SKM-1 (cell line): Measurements from ENCODE around the gene PLEKHG2.
A peak's percentile ranks its signal among the peaks of the same experiment; 100 is the strongest.

Experiments used
- DNase-seq: peaks from one replicate; lab custom pipeline; 2025; ENCODE audit not compliant: unreplicated experiment; lab: John Stamatoyannopoulos, UW

The PLEKHG2 gene

DNA sequence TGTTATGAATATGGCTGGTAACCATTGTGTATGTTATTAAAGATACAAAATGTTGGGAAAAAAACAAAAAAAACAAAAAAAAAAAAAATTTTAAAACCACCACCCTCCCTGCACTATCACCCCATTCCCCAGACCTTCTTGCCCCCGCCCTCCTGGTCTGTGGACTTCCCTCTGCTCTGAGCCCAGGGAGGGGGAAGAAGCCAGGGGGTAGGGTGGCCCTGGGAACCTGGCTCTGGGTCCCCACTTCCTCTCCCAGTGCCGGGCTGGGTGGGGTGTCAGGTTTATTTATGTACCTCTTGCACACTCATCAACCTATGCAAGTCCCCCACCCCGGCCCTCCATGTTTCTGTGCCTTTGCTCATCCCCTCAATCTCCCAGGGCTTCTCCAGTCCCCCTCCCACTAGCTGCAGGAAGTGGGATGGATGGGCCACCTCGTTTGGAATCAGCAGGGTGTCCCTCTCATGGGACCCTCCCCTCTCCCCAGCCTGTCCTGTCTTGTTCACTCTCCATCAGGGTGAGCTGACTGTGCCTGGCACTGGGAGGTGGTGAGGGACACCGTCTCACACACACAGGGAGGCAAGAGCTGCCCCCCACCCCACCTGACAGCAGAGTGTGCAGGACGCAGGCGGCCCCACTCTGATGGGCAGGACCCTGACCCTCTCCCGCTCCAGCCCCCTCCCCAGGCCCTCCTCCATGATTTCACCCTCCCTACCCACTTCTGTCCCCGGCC is 27.5 kb upstream of the PLEKHG2 start:
- no peak for DNase-seq

DNA sequence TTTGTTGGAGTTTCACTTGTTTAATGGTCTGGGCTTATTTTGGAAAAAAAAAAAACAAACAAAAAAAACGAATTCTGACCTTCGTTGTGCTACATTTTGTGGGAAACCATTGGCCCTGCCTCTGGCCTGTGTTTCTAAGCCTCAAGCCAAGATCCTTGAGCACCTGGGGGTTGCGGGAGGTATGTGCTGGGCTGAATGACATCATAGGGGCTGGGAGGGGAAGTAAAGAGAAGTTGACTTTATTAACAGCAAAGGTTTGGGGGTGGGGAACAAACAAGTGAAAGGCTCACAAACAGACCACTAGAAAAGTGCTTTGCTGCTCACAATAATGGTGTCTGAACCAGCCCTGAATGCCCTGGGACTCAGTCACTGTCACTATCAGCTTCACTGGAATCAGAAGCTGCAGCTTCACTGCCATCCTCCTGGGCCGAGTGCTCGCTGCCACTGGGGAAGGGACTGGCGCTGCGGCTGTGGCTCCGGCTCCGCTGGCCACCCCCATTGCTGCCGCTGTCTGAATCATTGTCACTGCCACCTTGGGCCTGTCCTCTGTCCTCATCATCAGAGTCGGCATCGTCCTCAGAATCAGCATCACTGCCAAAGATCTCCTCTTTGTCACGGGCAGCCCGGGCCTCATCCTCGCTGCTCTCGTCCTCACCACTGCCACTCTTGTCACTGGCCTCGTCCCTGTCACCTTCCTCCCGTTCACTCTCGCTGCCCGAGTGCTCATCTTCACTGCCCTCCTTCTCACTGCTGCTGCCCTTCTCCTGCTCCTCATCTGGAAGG is 26.6 kb upstream of the PLEKHG2 start:
- no peak for DNase-seq

DNA sequence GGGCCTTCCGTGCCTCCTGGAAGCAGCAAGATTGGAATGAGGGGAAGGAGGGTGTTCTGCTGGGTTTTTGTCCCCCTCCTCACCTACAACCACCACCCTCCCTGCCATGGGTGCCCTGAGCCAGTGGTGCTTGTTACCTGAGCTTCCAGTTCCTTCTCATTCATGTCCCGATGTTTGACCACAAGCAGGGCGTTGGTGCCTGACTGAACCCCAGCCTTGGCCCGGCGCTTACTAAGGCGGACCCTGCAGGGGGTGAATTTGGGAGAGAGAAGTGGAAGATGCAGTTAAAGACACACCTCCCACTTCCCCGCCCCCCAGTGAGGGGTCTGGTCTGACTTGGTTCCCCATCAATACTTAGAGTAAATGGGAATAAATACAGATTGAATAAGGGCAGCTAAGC is 25.9 kb upstream of the PLEKHG2 start:
- no peak for DNase-seq

DNA sequence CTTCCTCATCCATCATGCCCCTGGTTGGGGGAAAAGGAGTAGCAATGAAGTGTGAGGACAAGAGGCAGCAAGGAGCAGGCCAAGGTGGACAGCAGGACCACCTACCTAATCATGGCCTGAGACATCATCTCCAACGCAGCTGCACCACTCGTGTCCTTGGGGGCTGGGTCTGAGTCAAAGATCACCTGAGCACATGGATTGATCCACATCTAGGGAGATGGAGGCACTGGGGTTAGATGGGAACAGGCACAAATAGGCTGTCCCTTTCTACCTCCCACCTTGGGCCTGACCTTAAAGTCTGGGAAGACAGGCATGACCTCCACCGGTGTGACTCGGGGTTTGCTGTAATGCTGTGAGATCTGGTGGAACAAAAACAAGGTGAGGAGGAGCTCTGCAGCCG is 23.8 kb upstream of the PLEKHG2 start:
- DNase-seq = no peak

DNA sequence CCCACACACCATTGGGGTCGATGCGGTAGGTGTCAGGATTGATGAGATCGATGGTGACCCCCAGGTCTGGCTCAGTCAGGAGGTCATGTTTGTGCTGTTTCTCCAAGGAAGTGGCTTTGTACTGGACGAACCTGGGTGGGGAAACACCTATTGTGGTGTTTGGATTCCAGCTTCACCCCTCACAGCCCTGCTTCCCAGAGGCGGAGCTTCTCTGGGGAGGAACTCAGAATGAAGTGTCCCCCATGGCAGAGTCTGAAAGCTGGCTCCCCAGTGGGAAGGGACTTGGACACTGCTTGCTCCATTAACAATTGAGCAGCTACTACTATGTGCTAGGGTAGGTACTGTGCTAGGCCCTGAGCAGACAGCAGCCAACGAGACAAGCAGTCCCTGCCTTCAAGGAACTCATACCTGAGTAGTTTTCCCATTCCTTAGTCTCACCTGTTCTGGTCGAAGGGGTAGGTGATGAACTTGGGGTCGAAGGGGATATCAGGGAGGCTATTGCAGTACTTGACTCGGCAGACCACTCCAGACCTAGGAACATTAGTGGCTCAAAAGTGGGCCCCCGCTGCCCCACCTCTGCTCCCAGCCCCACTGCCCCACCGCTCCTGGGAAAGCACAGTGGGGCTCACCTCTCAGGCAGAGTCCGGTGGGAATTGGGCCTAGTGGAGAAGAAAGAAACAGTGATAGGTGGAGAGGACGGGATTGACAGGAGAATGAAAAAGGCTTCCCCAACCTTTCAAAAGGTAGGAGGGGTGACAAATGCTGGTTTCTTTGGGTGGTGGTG is 22.6 kb upstream of the PLEKHG2 start:
- no peak for DNase-seq

DNA sequence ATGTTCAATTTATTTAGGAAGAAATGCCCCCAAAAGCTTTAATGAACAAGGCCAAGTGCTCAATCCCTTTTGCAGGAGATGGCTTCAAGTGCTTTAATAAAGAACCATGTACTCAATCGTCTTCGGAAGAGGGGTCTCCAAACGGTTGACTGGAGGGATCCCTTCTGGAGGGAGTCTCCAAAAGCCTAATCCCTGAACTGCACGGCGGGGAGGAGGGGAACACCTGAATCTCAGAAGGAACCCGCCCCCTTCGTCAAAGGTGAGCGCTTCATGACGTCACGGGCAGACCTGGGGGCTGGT is 22.1 kb upstream of the PLEKHG2 start:
- no peak for DNase-seq

DNA sequence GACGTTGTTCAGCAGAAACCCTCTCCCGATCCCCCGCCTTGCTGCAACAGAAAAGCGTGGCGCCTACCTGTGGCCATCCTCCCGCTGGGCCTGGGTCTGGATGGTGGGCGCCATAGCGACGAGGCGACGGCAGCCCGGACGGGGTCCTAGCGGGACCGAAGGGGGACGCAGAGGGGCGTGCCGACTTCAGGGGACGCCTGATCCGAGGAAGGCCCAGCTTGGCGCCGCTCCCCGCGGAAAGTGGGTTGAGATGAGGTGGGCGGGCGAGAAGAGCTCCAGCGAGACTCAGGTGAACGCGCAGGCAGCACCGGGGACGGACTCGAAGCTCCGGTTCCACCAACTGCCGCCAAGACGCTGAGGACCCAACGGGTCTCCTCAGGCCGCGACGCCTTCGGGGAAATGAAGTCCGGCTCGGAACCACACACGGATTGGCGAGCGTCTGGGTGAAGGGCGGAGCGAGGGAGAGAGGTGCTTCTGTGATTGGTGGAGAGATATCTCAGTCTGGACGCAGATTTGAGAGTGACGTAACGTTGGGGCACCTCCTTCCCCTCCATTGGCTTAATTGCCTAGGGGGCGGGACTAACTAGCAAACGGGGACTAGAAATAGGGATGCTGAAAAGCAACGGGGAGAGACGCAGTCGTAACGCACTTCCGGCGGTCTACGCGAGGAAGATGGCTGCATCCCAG is 21.6 kb upstream of the PLEKHG2 start, which contains the start of the genes MED29 and PAF1:
Gene MED29, plus strand, starts transcription at position 628 of the 687 bp plus-strand sequence. Its CDS starts 45 bp downstream, at position 673.
Gene PAF1, minus strand, starts transcription at position 356 of the 687 bp plus-strand sequence. Its CDS starts 242 bp downstream, at position 114.
- peak; percentile 99 for DNase-seq

DNA sequence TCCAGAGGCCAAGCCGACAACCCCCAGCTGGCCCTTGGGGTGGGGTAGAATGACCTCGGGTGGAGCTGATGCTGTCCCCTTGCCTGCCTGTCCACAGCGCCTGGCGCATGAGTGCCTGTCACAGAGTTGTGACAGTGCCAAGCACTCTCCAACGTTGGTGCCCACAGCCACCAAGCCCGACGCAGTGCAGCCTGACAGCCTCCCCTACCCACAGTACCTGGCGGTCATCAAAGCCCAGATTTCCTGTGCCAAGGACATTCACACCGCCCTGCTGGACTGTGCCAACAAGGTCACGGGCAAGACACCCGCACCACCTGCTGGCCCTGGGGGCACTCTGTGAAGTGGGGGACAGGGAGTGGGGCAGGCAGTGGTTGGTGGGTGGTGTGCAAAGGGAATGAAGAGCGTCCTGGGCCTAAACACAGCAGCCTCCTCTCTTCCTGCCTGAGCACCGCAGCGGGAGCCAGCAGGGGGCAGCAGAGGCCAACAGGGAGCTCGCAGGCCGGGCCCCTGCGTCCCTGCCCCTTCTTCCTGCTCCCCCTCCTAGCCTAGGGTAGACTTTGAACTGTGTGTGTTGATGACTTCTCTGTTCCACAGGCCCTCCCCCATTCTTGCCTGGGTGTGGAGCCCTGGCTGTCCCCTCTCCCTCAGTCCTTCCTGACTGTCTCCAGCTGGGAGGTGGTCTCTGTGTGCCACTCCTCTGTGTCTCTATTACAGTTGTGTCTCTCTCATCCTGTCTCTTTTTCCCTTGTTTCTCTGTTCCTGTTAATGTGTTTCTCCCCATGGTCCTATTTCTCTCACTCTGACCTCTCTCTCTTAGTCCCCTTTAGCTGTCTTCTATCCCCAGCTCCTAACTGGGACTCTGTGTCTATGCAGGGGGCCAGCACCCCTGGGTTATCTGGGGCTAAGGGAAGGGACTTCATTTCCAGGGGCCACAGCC is 14.8 kb upstream of the PLEKHG2 start:
- DNase-seq = peak; percentile 77

DNA sequence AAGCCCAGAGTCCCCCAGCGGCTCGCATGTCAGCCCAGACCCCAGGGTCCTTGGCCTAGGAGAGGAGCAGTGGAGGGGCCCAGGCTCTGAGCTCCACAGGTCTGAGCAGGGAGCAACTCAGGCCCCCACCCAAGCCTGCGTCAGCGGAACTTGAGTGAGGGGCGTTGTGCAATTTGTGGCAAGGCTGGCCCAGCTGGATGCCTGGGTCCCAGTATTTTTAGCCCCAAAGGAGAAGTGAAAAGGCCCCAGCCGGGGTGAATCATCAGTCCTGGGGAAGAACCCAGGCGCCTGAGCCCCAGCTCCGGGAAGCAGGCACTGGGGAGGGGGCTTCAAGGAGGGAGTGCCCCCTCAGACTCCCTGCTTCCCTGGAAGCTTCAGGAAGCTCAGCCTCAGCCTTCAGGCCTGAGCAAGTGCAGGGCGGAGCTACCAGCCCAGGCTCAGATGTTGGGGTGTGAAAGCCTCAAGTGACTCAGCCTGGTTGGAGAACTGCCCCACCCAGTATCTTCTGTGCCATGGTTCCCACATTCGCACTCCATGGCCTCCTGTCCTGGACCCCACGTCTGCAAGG is 14.1 kb upstream of the PLEKHG2 start:
- DNase-seq = peak; percentile 73

DNA sequence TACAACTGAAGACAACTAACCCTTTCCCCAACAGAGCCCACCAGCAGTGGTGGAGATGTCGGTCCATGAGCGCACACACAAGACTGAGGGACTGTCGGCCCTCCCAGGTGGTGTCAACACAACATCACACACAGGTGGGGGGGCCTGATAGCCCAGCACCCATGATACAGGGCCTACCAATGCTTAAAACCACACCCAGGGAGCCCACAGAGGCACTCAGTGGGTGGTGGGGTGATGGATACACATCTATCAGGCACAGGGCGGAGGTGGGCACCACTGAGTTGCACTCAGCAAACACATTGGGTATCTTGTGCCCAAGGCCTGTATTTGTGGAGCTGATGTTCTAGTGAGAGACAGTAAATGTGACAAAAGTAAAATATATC is 12.8 kb upstream of the PLEKHG2 start:
- no peak for DNase-seq

DNA sequence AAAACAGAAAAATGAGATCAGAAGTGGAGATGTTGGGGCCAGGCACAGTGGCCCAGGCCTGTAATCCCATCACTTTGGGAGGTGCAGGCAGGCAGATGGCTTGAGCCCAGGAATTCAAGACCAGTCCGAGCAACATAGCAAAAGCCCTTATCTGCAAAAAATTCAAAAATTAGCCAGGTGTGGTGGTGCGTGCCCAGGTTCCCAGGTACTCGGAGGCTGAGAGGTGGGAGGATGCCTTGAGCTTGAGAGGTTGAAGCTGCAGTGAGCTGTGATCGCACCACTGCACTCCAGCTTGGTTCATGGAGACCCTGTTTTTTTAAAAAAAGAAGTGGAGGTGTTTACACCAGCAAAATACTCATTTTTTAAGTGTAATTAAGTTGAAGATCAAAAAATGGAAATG is 12.4 kb upstream of the PLEKHG2 start:
- no peak for DNase-seq

DNA sequence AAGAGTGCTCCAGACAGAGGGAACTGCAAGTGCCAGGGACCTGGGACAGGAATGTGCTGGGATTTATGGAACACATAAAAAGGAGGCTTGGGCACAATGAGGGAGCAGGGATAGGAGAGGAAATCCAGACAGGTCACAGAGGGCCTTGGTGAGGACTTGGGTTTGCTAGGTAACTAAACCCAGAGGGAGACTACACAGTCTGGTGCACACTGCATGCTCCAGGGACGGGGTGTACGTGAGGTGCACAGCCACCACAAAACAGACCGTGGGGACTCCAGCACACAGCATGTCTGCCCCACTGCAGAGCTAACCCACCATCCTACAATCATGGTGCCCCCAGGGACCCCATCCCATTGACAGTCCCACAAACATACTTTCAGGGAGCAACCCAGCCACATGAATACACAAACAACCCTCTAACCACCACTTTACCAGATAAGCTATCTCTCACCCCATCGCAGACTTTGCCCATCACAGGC is 11.4 kb upstream of the PLEKHG2 start:
- no peak for DNase-seq

DNA sequence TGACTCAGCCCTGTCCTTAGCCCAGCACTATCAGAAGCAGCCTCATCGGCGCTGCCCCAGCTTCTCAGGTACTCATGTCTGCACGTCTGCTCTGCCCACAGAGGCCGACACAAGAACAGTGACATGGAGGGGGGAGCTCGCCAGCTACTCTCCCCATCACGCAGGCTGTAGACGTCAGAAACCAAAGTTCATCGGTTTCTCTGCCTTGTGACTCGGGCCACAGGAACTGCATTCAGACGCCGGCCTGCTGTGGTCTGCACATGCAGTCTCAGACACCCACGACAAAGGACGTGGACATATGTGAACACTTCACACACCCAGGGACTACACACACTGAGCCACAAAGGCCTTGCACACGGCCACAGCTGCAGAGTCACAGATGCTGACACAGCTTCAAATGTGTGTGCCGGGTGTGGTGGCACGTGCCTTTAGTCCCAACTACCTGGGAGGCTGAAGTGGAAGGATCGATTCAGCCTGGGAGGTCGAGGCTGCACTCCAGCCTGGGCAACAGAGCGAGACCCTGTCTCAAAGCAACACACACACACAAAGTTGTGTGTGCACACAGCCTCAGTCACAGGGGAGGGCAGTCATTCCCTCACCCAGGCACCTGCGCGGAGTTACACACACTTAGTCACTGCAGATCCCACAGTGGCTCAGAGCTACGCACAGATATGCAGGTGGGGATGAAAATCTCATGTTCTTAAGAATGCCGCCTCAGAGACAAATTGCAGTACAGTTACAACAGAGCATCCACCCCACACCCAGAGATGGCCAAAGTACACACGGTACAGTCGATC is 10.7 kb upstream of the PLEKHG2 start:
- DNase-seq = no peak

DNA sequence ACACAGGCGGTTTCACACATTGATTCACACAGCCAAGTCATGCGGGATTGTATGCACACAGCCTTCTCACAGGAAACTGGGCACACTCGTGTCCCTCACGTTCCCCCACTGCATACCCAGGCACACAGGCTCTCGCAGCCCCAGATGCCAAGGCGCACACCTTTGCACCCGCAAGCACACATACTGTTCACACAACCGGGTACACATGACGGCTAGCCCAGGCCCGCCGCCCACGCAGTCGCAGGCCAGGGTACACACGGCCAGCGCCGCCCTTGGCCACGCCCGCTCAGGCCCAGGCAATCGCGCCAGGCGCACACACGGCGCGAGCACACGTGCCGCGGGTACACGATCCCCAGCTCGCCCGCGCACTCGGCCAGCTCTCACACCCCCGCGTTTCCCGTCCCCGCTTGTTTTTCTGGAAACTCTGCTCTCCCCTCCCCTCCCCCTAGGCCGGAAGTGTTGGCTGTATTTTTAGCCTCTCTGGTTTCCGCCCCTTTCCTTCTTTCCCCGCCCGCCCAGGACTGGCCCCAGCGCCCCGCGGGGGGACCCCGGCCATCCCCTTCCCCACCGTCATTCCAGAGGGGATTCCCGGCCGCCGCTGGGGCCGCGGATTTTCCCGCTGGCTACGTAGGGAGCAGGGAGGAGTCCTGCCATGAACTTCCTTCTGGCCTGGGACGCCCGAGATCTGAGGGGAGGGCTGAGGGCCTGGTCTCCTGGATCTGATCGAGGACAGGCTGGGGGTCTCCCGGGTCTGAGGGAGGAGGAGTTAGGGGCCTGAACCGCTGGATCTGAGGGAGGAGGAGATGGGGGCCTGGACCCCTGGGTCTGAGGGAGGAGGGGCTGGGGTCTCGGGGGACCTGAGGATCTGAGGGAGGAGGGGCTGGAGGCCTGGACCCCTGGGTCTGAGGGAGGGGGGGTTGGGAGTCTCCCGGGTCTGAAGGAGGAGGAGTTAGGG is 9.8 kb upstream of the PLEKHG2 start:
- DNase-seq = peak; percentile 67

DNA sequence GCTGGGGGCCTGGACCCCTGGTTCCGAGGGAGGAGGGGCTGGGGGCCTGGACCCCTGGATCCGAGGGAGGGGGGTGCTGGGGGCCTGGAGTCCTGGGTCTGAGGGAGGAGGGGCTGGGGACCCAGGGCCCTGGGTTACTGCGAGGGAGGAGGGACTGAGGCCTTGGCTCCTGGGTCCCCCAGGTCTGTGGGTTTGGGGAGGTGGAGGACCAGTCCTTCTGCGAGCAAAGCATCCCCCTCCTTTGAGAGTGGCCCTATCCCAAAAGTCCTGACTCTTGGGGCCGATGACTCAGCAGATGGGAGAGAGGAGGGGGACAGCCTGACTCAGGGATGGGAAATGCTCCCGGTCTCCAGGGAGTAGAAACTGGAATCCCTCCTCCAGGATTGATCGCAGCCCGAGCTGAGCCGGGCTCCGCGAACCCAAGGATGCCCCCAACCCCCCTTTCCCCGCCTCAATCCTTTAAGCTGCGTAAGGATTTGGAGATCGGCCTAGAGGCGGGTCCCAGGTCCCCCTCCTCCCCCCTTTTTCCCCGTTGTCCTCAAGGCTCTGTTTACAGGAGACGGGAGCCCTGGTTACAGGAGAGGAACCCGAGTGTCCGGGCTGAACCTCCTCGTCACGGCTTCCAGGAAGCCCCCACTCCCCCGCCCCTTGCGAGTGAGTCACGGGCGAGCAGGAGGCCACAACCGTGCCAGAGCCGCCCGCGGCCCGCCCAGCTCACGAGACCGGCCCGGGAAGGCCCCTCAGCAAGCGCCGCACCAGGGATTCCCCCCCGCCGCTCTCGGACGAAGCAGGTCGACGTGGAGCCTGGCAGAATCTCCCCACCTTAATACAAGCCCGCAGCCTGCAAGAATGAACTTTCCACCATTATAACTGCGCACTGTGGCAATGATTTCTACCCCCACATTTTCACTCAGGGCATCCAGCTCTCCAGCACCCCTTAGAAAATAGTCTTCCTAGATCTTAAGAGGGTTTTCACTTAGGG is 8.8 kb upstream of the PLEKHG2 start:
- peak; percentile 58 for DNase-seq

DNA sequence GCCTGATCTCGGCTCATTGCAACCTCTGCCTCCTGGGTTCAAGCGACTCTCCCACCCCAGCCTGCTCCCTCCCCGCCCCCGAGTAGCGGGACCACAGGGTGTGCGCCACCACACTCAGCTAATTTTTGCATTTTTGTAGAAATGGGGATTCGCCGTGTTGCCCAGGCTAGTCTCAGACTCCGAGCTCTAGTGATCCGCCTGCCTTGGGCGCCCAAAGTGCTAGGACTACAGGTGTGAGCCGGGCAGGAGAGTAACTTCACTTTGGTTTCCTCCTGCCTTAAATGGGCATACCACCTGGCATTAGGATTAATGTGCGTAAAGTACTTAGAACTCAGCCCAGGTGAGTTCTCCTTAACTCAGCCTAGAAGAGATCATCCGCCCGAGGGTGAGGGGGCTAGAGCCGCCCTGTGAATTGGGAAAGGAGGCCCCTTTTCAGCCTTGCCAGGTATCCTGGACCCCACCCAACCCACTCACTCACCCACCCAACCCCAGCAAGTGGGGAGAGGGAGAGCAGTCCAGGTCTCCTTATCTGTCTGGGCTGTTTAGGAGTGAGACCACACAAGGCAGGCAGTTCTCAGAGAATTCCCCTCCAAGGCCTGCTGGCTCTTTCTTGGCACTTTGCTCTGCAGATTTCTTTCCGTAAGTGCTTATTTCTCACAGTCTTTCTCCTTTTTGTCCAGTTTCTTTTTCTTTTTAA is 7.1 kb upstream of the PLEKHG2 start:
- DNase-seq = no peak
